Breast epithelium (tissue), 3 donors: ENCODE measurements around the gene ESRRG.

Experiments used
- POLR2A ChIP-seq: fragments of 450-650 bp; IDR thresholded peaks from one replicate; pipeline ENCODE4 v1.6.1; 2016; ENCODE audit warnings: antibody characterized with exemption, mild to moderate bottlenecking, moderate library complexity
- POLR2AphosphoS5 ChIP-seq, 3 donors: sonication (generic); formaldehyde crosslinking; IDR thresholded peaks; one replicate each; pipeline ENCODE4 v1.6.1; 2017; ENCODE audit warnings: antibody characterized with exemption in 3 of 3
- TF ChIP-seq, protein P1 (sequence below), 3 donors: fragments of 450-650 bp; IDR thresholded peaks; one replicate each; pipeline ENCODE4 v1.5.1; 2016 to 2017; ENCODE audit warnings: antibody characterized with exemption in 3 of 3, mild to moderate bottlenecking in 3 of 3, moderate library complexity in 3 of 3

GRCh38 chr1:216580538-216581057 is 142.6 kb downstream of the ESRRG start:
- TF ChIP-seq, protein P1, sequence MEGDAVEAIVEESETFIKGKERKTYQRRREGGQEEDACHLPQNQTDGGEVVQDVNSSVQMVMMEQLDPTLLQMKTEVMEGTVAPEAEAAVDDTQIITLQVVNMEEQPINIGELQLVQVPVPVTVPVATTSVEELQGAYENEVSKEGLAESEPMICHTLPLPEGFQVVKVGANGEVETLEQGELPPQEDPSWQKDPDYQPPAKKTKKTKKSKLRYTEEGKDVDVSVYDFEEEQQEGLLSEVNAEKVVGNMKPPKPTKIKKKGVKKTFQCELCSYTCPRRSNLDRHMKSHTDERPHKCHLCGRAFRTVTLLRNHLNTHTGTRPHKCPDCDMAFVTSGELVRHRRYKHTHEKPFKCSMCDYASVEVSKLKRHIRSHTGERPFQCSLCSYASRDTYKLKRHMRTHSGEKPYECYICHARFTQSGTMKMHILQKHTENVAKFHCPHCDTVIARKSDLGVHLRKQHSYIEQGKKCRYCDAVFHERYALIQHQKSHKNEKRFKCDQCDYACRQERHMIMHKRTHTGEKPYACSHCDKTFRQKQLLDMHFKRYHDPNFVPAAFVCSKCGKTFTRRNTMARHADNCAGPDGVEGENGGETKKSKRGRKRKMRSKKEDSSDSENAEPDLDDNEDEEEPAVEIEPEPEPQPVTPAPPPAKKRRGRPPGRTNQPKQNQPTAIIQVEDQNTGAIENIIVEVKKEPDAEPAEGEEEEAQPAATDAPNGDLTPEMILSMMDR (IDR thresholded peaks at IDR 0.05) = no peak
- TF ChIP-seq POLR2A = no peak
- TF ChIP-seq POLR2AphosphoS5 (IDR thresholded peaks at IDR 0.05) = no peak
